Natural killer cell treated with Interleukin-12 subunit alpha and Interleukin-12 subunit beta and Interleukin-15 and Interleukin-18, amount 100 ng/mL, for 72 hours (primary cell): Measurements from ENCODE around the gene GON7. TPM values are rescaled to one million over a fixed set of nuclear protein-coding genes. Genes with fewer than 3 reads are reported as not detected.
A peak's percentile ranks its signal among the peaks of the same experiment; 100 is the strongest.

Source experiments
- ATAC-seq, 2 donors: fragments of 150-1000 bp; cut with Tn5 transposase in 1 of 2; sonication (Bioruptor Pico), chemical (Tn5 transposase) in 1 of 2; 2 replicates each; pipeline ENCODE4 v1.10.0; 2021
- DNase-seq: peaks from one replicate; pipeline ENCODE4 v3.0.0; 2022; ENCODE audit warnings: low spot score
- H3K27ac Mint-ChIP-seq, 2 donors: 1 replicate in 1 of 2; 2 replicates in 1 of 2; pipeline ENCODE4 v1.8.0; 2022; ENCODE audit warnings: mixed read lengths in 2 of 2, mild to moderate bottlenecking in 1 of 2, moderate library complexity in 1 of 2
- H3K27me3 Mint-ChIP-seq, 2 donors: 1 replicate in 1 of 2; 2 replicates in 1 of 2; pipeline ENCODE4 v1.8.0; 2022; ENCODE audit warnings: mixed read lengths in 2 of 2
- H3K36me3 Mint-ChIP-seq: one replicate; pipeline ENCODE4 v1.8.0; 2022; ENCODE audit warnings: mixed read lengths
- H3K4me1 Mint-ChIP-seq, 2 donors: 1 replicate in 1 of 2; 2 replicates in 1 of 2; pipeline ENCODE4 v1.8.0; 2022; ENCODE audit warnings: low read depth in 2 of 2, mixed read lengths in 2 of 2, mild to moderate bottlenecking in 1 of 2
- H3K4me3 Mint-ChIP-seq: one replicate; pipeline ENCODE4 v1.8.0; 2022; ENCODE audit warnings: mixed read lengths
- H3K9me3 Mint-ChIP-seq: 2 replicates; pipeline ENCODE4 v1.8.0; 2022; ENCODE audit warnings: mixed read lengths
- total RNA-seq, 2 donors: library from RNA; stranded (reverse); gene quantifications; one replicate each; pipeline ENCODE4 v1.2.3, GENCODE V29; 2022

The GON7 gene
- total RNA-seq, 2 donors from 2014 or later, result 12.9 to 15.7 TPM

GRCh38 chr14:93220509-93220908 is 13.6 kb upstream of the GON7 start:
- no peak overlapping the region for H3K4me3 Mint-ChIP-seq

GRCh38 chr14:93219103-93219726 is 12.3 kb upstream of the GON7 start:
- peaks cover 27% of the 10 kb centered on the region for H3K36me3 Mint-ChIP-seq
- no peaks in the 10 kb centered on the region for H3K9me3 Mint-ChIP-seq
- no peaks in the 10 kb centered on the region for H3K27me3 Mint-ChIP-seq
- DNase-seq, result no peak
- H3K4me1 Mint-ChIP-seq, result no peaks in the 10 kb centered on the region
- no peak overlapping the region for H3K4me3 Mint-ChIP-seq
- no peak overlapping the region for H3K27ac Mint-ChIP-seq
- no peak for ATAC-seq

More at GRCh38 chr14:93220509-93220908, 13.6 kb upstream of the GON7 start:
- DNase-seq, result no peak
- no peak overlapping the region for H3K27ac Mint-ChIP-seq
- H3K27me3 Mint-ChIP-seq, result no peaks in the 10 kb centered on the region
- no peak for ATAC-seq
- H3K36me3 Mint-ChIP-seq, result peaks cover 25% of the 10 kb centered on the region
- H3K4me1 Mint-ChIP-seq, result no peaks in the 10 kb centered on the region
- H3K9me3 Mint-ChIP-seq, result no peaks in the 10 kb centered on the region

GRCh38 chr14:93214598-93214997 is 7.7 kb upstream of the GON7 start:
- Mint-ChIP-seq H3K27ac (no peak overlapping the region), H3K36me3 (peaks cover 29% of the 10 kb centered on the region), H3K4me1 (no peaks in the 10 kb centered on the region), H3K27me3 (no peaks in the 10 kb centered on the region), H3K9me3 (no peaks in the 10 kb centered on the region), H3K4me3 (no peak overlapping the region)
- no peak for DNase-seq
- no peak for ATAC-seq

GRCh38 chr14:93212432-93212831 is 5.6 kb upstream of the GON7 start:
- peaks cover 5 to 16% of the 10 kb centered on the region in 2 donors for H3K4me1 Mint-ChIP-seq
- H3K27me3 Mint-ChIP-seq, result no peaks in the 10 kb centered on the region
- H3K9me3 Mint-ChIP-seq, result no peaks in the 10 kb centered on the region
- peaks cover 23% of the 10 kb centered on the region for H3K36me3 Mint-ChIP-seq
- DNase-seq (no peak), ATAC-seq (no peak)
- no peak overlapping the region for H3K27ac Mint-ChIP-seq
- no peak overlapping the region for H3K4me3 Mint-ChIP-seq

GRCh38 chr14:93207468-93208308 is 823 bp upstream of the GON7 start:
- H3K4me3 Mint-ChIP-seq, result peak overlapping the region; percentile 89
- peaks cover 27 to 38% of the 10 kb centered on the region in 2 donors for H3K4me1 Mint-ChIP-seq
- H3K27ac Mint-ChIP-seq, result peak overlapping the region; percentile 97 to 99
- ATAC-seq (peak; percentile 65 to 74), DNase-seq (peak; percentile 65)
- no peaks in the 10 kb centered on the region for H3K9me3 Mint-ChIP-seq
- no peaks in the 10 kb centered on the region for H3K27me3 Mint-ChIP-seq
- H3K36me3 Mint-ChIP-seq, result peaks cover 11% of the 10 kb centered on the region

- peaks cover 16 to 17% of the 10 kb centered on the region in 2 donors for H3K4me1 Mint-ChIP-seq
- no peak for ATAC-seq
- H3K27me3 Mint-ChIP-seq, result no peaks in the 10 kb centered on the region
- no peaks in the 10 kb centered on the region for H3K9me3 Mint-ChIP-seq
- no peak for DNase-seq
- H3K36me3 Mint-ChIP-seq, result no peaks in the 10 kb centered on the region
- H3K27ac Mint-ChIP-seq, result no peak overlapping the region
- no peak overlapping the region for H3K4me3 Mint-ChIP-seq
Observed at GRCh38 chr14:93201155-93201704, 5.6 kb downstream of the GON7 start.

GRCh38 chr14:93200553-93200952 is 6.3 kb downstream of the GON7 start:
- no peak overlapping the region for H3K27ac Mint-ChIP-seq
- ATAC-seq, result no peak
- H3K9me3 Mint-ChIP-seq, result no peaks in the 10 kb centered on the region
- H3K4me3 Mint-ChIP-seq, result no peak overlapping the region
- no peaks in the 10 kb centered on the region for H3K27me3 Mint-ChIP-seq
- peaks cover 9 to 10% of the 10 kb centered on the region in 2 donors for H3K4me1 Mint-ChIP-seq
- DNase-seq, result no peak
- no peaks in the 10 kb centered on the region for H3K36me3 Mint-ChIP-seq

GRCh38 chr14:93199031-93199430 is 7.8 kb downstream of the GON7 start:
- Mint-ChIP-seq H3K9me3 (no peaks in the 10 kb centered on the region), H3K27me3 (no peaks in the 10 kb centered on the region), H3K4me3 (no peak overlapping the region), H3K27ac (no peak overlapping the region), H3K36me3 (no peaks in the 10 kb centered on the region), H3K4me1 (peaks cover 0 to 2% of the 10 kb centered on the region in 2 donors)
- ATAC-seq (no peak), DNase-seq (no peak)

GRCh38 chr14:93195316-93195999 is 11.4 kb downstream of the GON7 start:
- Mint-ChIP-seq H3K4me3 (no peak overlapping the region), H3K36me3 (no peaks in the 10 kb centered on the region), H3K27ac (no peak overlapping the region), H3K27me3 (no peaks in the 10 kb centered on the region), H3K9me3 (no peaks in the 10 kb centered on the region), H3K4me1 (no peaks in the 10 kb centered on the region)
- no peak for ATAC-seq
- no peak for DNase-seq

- Mint-ChIP-seq H3K27ac (no peak overlapping the region), H3K36me3 (peaks cover 9% of the 10 kb centered on the region), H3K27me3 (no peaks in the 10 kb centered on the region), H3K9me3 (no peaks in the 10 kb centered on the region), H3K4me1 (peaks cover 27 to 28% of the 10 kb centered on the region in 2 donors), H3K4me3 (no peak overlapping the region)
- ATAC-seq (no peak), DNase-seq (no peak)
Observed at GRCh38 chr14:93186956-93187355, 19.9 kb downstream of the GON7 start.

GRCh38 chr14:93186466-93186865 is 20.4 kb downstream of the GON7 start:
- ATAC-seq, result no peak
- Mint-ChIP-seq H3K36me3 (peaks cover 13% of the 10 kb centered on the region), H3K4me1 (peaks cover 29 to 32% of the 10 kb centered on the region in 2 donors), H3K27ac (peak overlapping the region in 1 of 2 donors; percentile 20), H3K9me3 (no peaks in the 10 kb centered on the region), H3K27me3 (no peaks in the 10 kb centered on the region), H3K4me3 (peak overlapping the region; percentile 68)
- DNase-seq, result no peak

- Mint-ChIP-seq H3K36me3 (peaks cover 13% of the 10 kb centered on the region), H3K27ac (peak overlapping the region; percentile 86 to 93), H3K4me3 (peak overlapping the region; percentile 95), H3K4me1 (peaks cover 29 to 32% of the 10 kb centered on the region in 2 donors), H3K27me3 (no peaks in the 10 kb centered on the region), H3K9me3 (no peaks in the 10 kb centered on the region)
- DNase-seq (no peak), ATAC-seq (no peak)
Observed at GRCh38 chr14:93185349-93185720, 21.5 kb downstream of the GON7 start.

GRCh38 chr14:93184391-93185348 is 22.2 kb downstream of the GON7 start, which contains the start of the genes LYSET and MOAP1:
Gene LYSET (plus strand): TSS chr14:93185317. CDS start chr14:93185406, 89 bp downstream.
Gene MOAP1 (minus strand): TSS chr14:93184897. CDS start chr14:93184242, 655 bp downstream.
- H3K27me3 Mint-ChIP-seq, result no peaks in the 10 kb centered on the region

More at GRCh38 chr14:93184391-93185348, 22.2 kb downstream of the GON7 start, which contains the start of the genes LYSET and MOAP1:
- ATAC-seq (peak; percentile 94 to 97), DNase-seq (peak; percentile 95)
- Mint-ChIP-seq H3K4me3 (peak within 1 kb of the TSS; percentile 95), H3K9me3 (no peaks in the 10 kb centered on the region), H3K27ac (peak within 1 kb of the TSS; percentile 86 to 93), H3K4me1 (peaks cover 29 to 32% of the 10 kb centered on the region in 2 donors), H3K36me3 (peaks cover 13% of the 10 kb centered on the region)
